ENCODE data around the gene NUP210.

Gene NUP210

DNA sequence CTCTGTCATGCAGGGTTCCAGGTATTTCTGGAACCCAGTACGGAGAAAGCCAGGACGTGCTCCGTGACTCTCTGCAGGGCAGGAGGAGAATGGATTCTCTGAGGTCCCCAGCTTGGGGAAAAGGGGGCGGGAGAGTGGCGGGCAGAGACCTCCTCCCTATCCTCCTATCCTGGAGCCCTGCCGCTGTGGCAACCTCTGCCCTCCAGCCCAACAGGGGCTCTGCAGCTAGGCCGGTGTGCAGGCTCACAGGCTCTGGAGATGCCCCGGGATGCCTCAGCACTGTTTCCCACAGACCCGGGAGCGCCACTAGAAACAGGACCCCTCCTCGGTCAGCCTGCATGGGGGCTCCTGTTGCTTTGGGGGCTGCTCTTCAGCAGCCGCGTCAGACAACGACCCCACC lies 43.1 kb downstream of the NUP210 start:
- TF ChIP-seq, protein P1, sequence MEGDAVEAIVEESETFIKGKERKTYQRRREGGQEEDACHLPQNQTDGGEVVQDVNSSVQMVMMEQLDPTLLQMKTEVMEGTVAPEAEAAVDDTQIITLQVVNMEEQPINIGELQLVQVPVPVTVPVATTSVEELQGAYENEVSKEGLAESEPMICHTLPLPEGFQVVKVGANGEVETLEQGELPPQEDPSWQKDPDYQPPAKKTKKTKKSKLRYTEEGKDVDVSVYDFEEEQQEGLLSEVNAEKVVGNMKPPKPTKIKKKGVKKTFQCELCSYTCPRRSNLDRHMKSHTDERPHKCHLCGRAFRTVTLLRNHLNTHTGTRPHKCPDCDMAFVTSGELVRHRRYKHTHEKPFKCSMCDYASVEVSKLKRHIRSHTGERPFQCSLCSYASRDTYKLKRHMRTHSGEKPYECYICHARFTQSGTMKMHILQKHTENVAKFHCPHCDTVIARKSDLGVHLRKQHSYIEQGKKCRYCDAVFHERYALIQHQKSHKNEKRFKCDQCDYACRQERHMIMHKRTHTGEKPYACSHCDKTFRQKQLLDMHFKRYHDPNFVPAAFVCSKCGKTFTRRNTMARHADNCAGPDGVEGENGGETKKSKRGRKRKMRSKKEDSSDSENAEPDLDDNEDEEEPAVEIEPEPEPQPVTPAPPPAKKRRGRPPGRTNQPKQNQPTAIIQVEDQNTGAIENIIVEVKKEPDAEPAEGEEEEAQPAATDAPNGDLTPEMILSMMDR (IDR thresholded peaks at IDR 0.05; ENCODE audit: low read depth, low read length, missing control alignments), result no peak
- DNase-seq, result no peak
- H3K27me3 ChIP-seq (replicated peaks), result no peaks in the 10 kb centered on the region
- in situ Hi-C loops (cut with HindIII; ENCODE audit: low pct_ligation_motif_present, low sequenced_read_pairs), result no loop called here
- H3K36me3 ChIP-seq (replicated peaks), result no peaks in the 10 kb centered on the region
- H3K27ac ChIP-seq, result no peak overlapping the region
- H3K4me3 ChIP-seq (ENCODE audit: low read depth, low read length), result no peak overlapping the region

DNA sequence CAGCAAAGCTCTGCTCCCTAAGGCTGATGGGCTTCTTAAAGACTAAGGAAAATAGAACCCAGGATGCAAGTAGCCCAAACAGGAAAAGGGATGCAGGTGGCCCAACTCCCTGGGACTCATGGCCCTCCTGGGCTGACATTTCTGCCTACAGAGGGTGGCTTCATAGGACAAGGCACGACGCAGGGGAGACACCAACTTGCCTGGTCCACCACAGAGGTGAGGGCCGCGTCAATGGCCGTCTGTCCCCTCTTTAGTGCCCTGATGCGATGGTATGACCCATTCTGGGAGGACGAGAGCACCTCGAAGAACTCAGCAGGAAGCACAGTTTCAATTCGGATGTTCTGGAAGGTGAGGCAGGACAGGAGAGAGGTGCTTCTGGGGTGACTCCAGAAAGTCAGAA lies 44.0 kb downstream of the NUP210 start:
- Histone ChIP-seq H3K36me3 (replicated peaks) (no peaks in the 10 kb centered on the region), H3K27me3 (replicated peaks) (no peaks in the 10 kb centered on the region), H3K27ac (no peak overlapping the region), H3K4me3 (ENCODE audit: low read depth, low read length) (no peak overlapping the region)
- TF ChIP-seq, protein P1 (IDR thresholded peaks at IDR 0.05; ENCODE audit: low read depth, low read length, missing control alignments), result no peak
- in situ Hi-C loops (cut with HindIII; ENCODE audit: low pct_ligation_motif_present, low sequenced_read_pairs), result no loop called here
- DNase-seq, result no peak

DNA sequence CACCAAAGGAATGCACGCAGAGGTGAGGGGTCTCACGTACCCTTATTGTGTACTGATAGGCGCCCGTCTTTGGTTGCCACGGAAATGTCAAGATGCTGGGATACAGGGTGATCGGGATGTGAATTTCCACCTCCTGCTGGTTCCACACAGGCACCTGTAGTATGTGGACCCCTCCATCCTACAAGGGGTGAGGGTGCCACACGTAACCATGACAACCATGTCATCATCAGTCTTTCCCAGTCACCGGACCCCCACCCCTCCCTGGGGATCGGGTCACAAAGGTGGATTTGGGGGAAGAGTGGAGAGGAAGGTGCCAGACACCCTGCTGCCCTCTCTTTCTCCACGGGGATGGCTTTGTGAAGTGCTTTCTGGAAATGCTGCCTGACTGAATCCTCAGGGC lies 44.7 kb downstream of the NUP210 start:
- Histone ChIP-seq H3K36me3 (replicated peaks) (no peaks in the 10 kb centered on the region), H3K27ac (no peak overlapping the region), H3K4me3 (ENCODE audit: low read depth, low read length) (no peak overlapping the region), H3K27me3 (replicated peaks) (no peaks in the 10 kb centered on the region)
- in situ Hi-C loops (cut with HindIII; ENCODE audit: low pct_ligation_motif_present, low sequenced_read_pairs), result no loop called here
- TF ChIP-seq, protein P1 (IDR thresholded peaks at IDR 0.05; ENCODE audit: low read depth, low read length, missing control alignments), result no peak
- no peak for DNase-seq

- Histone ChIP-seq H3K27me3 (replicated peaks) (no peaks in the 10 kb centered on the region), H3K36me3 (replicated peaks) (no peaks in the 10 kb centered on the region), H3K27ac (no peak overlapping the region), H3K4me3 (ENCODE audit: low read depth, low read length) (no peak overlapping the region)
- DNase-seq, result no peak
- TF ChIP-seq, protein P1 (IDR thresholded peaks at IDR 0.05; ENCODE audit: low read depth, low read length, missing control alignments), result no peak
- in situ Hi-C loops (cut with HindIII; ENCODE audit: low pct_ligation_motif_present, low sequenced_read_pairs), result no loop called here
These were observed 46.0 kb downstream of the NUP210 start for GRCh38 chr3:13373975-13374586.

GRCh38 chr3:13372656-13373055 lies 47.5 kb downstream of the NUP210 start:
- no peaks in the 10 kb centered on the region for H3K36me3 ChIP-seq (replicated peaks)
- in situ Hi-C loops (cut with HindIII; ENCODE audit: low pct_ligation_motif_present, low sequenced_read_pairs), result no loop called here

More at GRCh38 chr3:13372656-13373055, 47.5 kb downstream of the NUP210 start:
- Histone ChIP-seq H3K27me3 (replicated peaks) (no peaks in the 10 kb centered on the region), H3K4me3 (ENCODE audit: low read depth, low read length) (no peak overlapping the region), H3K27ac (no peak overlapping the region)
- TF ChIP-seq, protein P1 (IDR thresholded peaks at IDR 0.05; ENCODE audit: low read depth, low read length, missing control alignments), result no peak
- DNase-seq, result no peak

Data from brain microvascular endothelial cell (primary cell).